ENCODE measurements around the gene PHACTR3.

PHACTR3 gene

GRCh38 chr20:59808729-59809381 lies 204.5 kb downstream of the PHACTR3 start:
- no peak for DNase-seq

DNA sequence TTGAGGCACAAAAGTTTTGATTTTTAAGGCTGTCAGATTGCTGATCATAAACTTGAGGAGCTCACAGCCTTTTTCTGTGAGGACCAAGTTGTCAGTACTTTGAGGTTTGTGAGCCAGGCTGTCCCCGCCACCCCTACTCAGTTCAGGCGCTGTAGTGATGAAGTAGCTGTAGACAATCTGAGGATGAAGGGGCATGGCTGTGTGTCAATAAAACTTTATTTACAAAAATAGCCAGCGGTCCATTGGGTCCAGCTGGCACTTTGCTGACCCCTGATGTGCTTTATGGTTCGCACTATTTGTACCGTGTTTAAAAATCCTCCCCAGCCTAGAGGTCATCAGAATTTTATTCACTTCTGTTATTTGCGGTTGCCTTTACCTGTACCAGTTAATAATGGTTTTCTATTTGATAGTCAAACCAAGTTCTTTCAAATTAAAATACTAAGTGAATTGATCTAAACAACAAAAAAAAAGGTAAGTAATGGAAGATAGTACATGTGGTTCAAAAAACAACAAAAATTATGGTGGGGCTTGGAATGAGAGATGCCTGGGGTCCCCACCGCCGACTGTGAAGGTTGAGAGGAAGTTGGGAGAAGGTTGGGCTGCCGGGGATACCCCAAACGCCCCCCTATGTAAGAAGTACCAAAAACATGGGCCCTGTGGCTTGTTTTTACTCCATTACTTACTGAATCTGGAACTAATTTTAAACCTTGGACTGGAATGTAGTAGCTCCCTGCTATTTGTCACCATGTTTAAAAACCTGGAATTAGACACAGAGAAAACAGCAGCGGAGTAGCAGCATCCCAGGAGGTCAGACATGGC lies 205.5 kb downstream of the PHACTR3 start:
- DNase-seq: no peak

GRCh38 chr20:59810449-59811187 lies 206.3 kb downstream of the PHACTR3 start:
- DNase-seq: no peak

GRCh38 chr20:59811681-59812171 lies 207.4 kb downstream of the PHACTR3 start:
- DNase-seq: no peak

DNA sequence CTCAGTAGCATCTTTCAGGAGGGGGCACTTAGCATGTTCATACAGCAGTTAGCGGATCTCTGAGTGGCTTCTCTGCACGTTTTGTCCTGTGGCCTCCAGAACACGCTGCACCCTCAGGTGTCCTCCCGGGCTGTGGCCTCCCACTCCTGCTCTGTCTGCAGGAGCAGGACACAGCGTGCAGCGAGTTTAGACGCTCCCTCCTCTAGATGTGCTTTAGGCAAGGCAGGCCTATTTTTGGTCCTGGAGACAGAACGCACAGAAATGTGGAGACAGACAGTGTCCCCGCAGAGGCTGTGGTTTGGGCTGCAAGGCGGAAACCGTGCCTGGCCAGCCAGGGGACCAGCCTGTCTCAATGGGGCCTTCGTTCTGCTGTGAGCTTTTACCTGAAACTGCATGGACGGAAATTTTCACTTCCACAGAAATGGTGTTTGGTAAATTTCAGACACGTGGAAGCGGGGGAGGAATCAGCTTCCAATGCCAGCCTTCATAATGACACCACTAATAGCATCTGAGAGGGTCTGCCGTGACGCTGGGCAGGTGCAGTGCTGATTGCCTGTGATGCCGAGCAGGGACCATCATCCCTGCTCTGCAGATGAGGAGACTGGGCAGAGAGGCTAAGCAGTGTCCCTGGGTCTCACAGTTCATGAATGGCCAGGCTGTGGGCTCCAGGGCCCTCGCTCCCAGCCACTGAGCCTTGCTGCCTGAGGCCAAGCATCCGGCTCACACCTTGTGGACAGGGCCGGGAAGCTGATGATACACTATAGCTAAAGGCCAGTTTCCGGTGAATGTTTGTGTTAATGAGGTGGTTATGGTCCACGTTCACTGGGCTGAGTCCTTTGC lies 208.2 kb downstream of the PHACTR3 start:
- no peak for DNase-seq

GRCh38 chr20:59813126-59813947 lies 209.0 kb downstream of the PHACTR3 start:
- DNase-seq: no peak

GRCh38 chr20:59813948-59814839 lies 209.9 kb downstream of the PHACTR3 start:
- no peak for DNase-seq

DNA sequence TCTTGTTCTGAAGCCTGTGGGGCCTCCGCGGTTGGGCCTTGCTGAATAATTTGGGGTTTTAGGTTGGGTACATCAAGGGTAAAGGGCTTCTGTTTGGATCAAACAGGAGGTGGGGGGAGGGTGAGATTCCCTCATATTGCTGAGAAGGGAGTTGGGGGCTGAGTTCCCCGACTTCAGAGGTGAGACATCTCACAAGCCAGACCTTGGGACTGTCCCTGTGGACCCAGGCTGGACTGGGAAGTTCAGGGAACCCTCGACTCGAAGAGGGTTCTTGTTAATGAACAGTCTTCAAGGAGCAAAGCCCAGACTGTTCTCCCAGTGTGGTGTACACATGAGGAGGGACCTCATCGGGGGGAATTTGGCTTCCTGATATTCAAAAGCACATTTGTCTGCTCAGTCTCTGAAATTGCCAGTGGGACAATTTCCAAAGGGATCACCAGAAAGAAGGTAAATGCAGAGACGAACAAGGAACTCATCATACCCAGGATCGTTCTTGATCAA lies 210.6 kb downstream of the PHACTR3 start:
- no peak for DNase-seq

- no peak for DNase-seq
Measured at GRCh38 chr20:59816146-59816738, 211.9 kb downstream of the PHACTR3 start.

GRCh38 chr20:59817406-59817805 lies 213.1 kb downstream of the PHACTR3 start:
- no peak for DNase-seq

GRCh38 chr20:59817846-59818615 lies 213.7 kb downstream of the PHACTR3 start:
- DNase-seq: no peak

GRCh38 chr20:59818911-59819310 lies 214.6 kb downstream of the PHACTR3 start:
- no peak for DNase-seq

DNA sequence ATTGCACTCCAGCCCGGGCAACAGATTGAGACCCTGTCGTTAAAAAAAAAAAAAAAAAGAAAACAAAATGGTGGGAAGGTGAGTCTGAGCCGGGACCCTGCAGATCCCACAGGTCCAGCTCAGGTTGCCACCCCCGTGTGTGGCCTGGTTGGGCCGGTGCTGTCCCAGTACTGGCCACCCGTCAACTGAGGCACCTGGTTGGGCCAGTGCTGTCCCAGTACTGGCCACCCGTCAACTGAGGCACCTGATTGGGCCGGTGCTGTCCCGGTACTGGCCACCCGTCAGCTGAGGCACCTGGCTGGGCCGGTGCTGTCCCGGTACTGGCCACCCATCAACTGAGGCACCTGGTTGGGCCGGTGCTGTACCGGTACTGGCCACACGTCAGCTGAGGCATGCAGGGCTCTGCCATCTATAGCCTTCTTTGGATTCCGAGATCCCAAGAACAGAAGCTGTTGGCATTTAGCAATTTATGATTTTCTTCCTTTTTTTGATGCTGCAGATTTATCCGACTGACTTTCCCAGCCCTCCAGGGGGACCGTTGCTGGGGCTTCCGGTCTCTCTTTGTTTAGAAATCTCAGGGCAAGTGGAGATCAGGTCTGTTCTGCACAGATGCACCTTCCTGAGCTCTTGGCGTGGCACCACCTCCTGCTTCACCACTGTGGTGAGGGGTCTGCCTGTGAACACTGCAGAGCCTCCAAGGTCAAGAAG lies 215.3 kb downstream of the PHACTR3 start:
- no peak for DNase-seq

DNA sequence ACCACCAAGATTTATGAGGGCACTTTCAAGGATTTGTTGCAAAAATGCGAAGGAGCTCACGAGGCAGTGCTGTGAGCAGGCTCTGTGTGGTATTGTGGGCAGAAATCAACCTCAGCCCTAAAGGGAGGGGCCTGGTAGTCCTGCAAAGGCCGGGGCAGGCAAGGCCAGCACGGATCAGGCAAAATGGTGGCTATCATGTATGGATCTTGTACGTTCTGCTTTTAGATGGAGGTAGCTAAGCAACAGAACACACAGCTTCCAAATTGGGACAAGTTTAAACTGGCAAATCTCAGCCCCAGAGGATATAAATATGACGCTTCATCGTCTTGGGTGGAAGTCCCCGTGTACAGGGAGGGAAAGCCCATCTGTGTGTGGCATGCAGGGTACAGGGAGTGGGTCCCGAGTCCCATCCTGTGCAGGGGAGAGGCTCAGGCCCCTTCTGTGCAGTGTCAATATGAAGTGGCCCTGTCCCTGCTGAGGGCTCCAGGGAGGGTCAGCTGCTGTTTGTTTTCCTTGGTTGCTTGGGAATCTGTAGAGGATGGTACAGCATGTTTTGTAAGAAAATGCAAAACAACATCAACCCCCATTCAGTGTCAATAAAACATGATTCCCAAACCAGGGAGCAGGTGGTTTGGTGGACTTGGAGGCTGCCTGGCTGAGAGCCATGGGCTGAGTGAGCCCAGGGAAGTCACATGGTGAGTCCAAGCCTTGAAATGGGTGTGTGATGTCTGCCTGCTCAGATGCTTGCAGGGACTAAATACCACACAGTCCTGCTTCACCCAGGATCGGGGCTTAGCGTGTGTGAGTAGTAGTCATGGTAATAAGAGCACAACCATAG lies 216.1 kb downstream of the PHACTR3 start:
- no peak for DNase-seq

- DNase-seq: no peak
Measured at GRCh38 chr20:59821201-59821600, 216.9 kb downstream of the PHACTR3 start.

GRCh38 chr20:59821788-59822187 lies 217.4 kb downstream of the PHACTR3 start:
- no peak for DNase-seq

DNA sequence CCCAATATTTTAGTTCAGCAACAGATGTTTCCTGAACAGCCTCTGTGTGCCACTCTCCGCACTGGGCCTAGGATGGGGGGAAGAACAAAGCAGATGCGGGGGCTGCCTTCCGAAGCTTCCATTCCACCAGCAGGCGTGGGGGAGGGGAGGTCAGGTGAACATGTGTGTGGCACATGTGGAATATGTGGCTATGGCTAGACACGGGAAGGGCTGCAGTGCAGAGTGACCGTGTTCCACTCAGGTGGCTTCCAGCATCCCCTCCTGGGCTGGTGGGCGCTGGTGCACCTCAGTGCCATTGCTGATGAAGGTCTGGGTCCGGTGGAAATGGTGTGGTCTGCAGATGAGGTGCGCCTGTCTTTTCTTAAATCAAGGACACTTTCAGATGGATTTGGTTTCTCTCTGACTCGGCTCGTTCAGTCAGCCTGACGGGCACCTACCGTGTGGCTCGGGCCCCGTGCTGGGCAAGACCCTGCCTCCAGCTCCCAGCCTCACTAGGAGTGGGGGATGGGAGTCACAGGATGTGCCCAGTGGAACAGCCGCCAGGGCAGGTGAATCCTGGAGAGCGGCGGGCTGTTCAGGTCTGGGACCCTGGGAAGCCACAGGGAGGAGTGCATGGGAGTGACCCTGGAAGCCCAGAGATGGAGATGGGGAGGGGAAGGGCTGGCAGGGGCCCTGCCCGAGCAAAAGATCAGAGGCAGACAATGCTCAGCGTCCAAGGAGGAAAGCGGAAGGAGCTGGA lies 218.1 kb downstream of the PHACTR3 start:
- DNase-seq: no peak

Data from activated CD4-positive, alpha-beta T cell treated with anti-CD3 and anti-CD28 coated beads, Interleukin-10, Interleukin-2, amounts not matched to agents 100 ng/mL and 50 ng/mL, durations not matched to agents 16 hours and 8 hours (primary cell).